ENCODE measurements around the gene ORAI3.

- no peak for TF ChIP-seq YY1 (IDR thresholded peaks at IDR 0.05; ENCODE audit: insufficient read depth, insufficient replicate concordance, low read depth, low read length)
- no peak for TF ChIP-seq NFKBIZ (CRISPR knock-in tag; IDR thresholded peaks at IDR 0.05)
- TF ChIP-seq ZNF574 (CRISPR knock-in tag; IDR thresholded peaks at IDR 0.05), result no peak
- TF ChIP-seq, protein P1, sequence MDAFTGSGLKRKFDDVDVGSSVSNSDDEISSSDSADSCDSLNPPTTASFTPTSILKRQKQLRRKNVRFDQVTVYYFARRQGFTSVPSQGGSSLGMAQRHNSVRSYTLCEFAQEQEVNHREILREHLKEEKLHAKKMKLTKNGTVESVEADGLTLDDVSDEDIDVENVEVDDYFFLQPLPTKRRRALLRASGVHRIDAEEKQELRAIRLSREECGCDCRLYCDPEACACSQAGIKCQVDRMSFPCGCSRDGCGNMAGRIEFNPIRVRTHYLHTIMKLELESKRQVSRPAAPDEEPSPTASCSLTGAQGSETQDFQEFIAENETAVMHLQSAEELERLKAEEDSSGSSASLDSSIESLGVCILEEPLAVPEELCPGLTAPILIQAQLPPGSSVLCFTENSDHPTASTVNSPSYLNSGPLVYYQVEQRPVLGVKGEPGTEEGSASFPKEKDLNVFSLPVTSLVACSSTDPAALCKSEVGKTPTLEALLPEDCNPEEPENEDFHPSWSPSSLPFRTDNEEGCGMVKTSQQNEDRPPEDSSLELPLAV (CRISPR knock-in tag; conservative IDR thresholded peaks at IDR 0.05; ENCODE audit: low read depth), result no peak
- TF ChIP-seq TAF1 (CRISPR knock-in tag; IDR thresholded peaks at IDR 0.05), result no peak
- TF ChIP-seq, protein P2, sequence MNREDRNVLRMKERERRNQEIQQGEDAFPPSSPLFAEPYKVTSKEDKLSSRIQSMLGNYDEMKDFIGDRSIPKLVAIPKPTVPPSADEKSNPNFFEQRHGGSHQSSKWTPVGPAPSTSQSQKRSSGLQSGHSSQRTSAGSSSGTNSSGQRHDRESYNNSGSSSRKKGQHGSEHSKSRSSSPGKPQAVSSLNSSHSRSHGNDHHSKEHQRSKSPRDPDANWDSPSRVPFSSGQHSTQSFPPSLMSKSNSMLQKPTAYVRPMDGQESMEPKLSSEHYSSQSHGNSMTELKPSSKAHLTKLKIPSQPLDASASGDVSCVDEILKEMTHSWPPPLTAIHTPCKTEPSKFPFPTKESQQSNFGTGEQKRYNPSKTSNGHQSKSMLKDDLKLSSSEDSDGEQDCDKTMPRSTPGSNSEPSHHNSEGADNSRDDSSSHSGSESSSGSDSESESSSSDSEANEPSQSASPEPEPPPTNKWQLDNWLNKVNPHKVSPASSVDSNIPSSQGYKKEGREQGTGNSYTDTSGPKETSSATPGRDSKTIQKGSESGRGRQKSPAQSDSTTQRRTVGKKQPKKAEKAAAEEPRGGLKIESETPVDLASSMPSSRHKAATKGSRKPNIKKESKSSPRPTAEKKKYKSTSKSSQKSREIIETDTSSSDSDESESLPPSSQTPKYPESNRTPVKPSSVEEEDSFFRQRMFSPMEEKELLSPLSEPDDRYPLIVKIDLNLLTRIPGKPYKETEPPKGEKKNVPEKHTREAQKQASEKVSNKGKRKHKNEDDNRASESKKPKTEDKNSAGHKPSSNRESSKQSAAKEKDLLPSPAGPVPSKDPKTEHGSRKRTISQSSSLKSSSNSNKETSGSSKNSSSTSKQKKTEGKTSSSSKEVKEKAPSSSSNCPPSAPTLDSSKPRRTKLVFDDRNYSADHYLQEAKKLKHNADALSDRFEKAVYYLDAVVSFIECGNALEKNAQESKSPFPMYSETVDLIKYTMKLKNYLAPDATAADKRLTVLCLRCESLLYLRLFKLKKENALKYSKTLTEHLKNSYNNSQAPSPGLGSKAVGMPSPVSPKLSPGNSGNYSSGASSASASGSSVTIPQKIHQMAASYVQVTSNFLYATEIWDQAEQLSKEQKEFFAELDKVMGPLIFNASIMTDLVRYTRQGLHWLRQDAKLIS (CRISPR knock-in tag; IDR thresholded peaks at IDR 0.05), result no peak
- TF ChIP-seq MEIS1 (CRISPR knock-in tag; IDR thresholded peaks at IDR 0.05; ENCODE audit: borderline replicate concordance), result no peak
- no peak for TF ChIP-seq ZBTB7A (CRISPR knock-in tag; IDR thresholded peaks at IDR 0.05)
Observed at GRCh38 chr16:30983289-30983889, 34.5 kb downstream of the ORAI3 start.
